ENCODE data around the gene SEC61B. TPM values are rescaled to one million over a fixed set of nuclear protein-coding genes. Genes with fewer than 3 reads are reported as not detected.

SEC61B gene
- total RNA-seq, 2 donors from 2014 or later: 86.6 to 104 TPM

DNA sequence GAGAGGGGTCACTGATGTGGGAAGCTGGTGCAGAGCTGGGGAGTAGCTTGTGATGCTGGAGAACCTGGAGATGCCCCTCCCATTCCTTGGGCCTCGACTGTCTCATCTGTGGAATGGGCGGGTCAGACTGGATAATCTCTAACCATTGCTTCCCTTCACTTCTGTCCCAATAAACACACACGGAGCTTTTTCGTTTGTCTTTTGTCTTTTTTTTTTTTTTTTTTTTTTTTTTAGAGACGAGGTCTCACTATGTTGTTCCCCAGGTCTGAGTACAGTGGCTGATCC, 36.8 kb upstream of the SEC61B start:
- Histone ChIP-seq H3K9me3 (no peaks in the 10 kb centered on the region), H3K27ac (no peak overlapping the region), H3K36me3 (replicated peaks in 1 of 2; ENCODE audit: insufficient read depth in 1 of 2, low read depth in 2 of 2) (no peaks in the 10 kb centered on the region), H3K4me3 (no peak overlapping the region), H3K27me3 (no peaks in the 10 kb centered on the region), H3K4me1 (peaks cover 9% of the 10 kb centered on the region)
- 65 to 74% methylated on average over 5 of the region's 5 CpGs for WGBS, 2 donors
- TF ChIP-seq, protein P1, sequence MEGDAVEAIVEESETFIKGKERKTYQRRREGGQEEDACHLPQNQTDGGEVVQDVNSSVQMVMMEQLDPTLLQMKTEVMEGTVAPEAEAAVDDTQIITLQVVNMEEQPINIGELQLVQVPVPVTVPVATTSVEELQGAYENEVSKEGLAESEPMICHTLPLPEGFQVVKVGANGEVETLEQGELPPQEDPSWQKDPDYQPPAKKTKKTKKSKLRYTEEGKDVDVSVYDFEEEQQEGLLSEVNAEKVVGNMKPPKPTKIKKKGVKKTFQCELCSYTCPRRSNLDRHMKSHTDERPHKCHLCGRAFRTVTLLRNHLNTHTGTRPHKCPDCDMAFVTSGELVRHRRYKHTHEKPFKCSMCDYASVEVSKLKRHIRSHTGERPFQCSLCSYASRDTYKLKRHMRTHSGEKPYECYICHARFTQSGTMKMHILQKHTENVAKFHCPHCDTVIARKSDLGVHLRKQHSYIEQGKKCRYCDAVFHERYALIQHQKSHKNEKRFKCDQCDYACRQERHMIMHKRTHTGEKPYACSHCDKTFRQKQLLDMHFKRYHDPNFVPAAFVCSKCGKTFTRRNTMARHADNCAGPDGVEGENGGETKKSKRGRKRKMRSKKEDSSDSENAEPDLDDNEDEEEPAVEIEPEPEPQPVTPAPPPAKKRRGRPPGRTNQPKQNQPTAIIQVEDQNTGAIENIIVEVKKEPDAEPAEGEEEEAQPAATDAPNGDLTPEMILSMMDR (IDR thresholded peaks at IDR 0.05): no peak
- no peak for TF ChIP-seq POLR2A (IDR thresholded peaks at IDR 0.05)
- DNase-seq (no peak), ATAC-seq (no peak)
- intact Hi-C loops (cut with DNase I): no loop called here

DNA sequence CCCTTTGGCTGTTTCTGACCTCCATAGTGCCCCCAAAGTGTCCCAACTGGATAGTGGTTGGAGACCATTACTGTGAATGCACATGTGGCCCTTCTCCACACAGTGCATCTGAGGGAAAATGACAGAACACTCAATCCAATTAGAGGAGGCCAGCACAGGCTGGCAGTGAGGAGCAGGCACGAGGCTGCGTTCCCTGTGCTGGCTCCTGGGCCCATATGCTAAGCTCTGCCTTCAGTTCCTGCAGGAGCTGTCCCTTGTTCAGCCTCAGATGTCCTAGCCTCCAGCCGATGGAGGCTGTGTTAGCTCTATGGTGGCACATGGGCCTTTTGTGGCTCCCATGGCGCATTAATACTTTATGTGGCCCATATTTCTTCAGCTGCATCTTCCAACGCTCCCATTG, 36.1 kb upstream of the SEC61B start:
- Histone ChIP-seq H3K27ac (no peak overlapping the region), H3K27me3 (no peaks in the 10 kb centered on the region), H3K36me3 (replicated peaks in 1 of 2; ENCODE audit: insufficient read depth in 1 of 2, low read depth in 2 of 2) (no peaks in the 10 kb centered on the region), H3K4me1 (peaks cover 9% of the 10 kb centered on the region), H3K4me3 (no peak overlapping the region), H3K9me3 (no peaks in the 10 kb centered on the region)
- TF ChIP-seq, protein P1 (IDR thresholded peaks at IDR 0.05): no peak
- no peak for TF ChIP-seq POLR2A (IDR thresholded peaks at IDR 0.05)
- WGBS, 2 donors: 75 to 89% methylated on average over 5 of the region's 5 CpGs
- ATAC-seq: no peak
- DNase-seq: no peak
- intact Hi-C loops (cut with DNase I): no loop called here

GRCh38 chr9:99187311-99187710, 34.8 kb upstream of the SEC61B start:
- Histone ChIP-seq H3K4me3 (no peak overlapping the region), H3K9me3 (no peaks in the 10 kb centered on the region), H3K27ac (no peak overlapping the region), H3K36me3 (replicated peaks in 1 of 2; ENCODE audit: insufficient read depth in 1 of 2, low read depth in 2 of 2) (no peaks in the 10 kb centered on the region), H3K4me1 (peaks cover 9% of the 10 kb centered on the region), H3K27me3 (no peaks in the 10 kb centered on the region)
- intact Hi-C loops (cut with DNase I): no loop called here
- WGBS, 2 donors: 77 to 84% methylated on average over 4 of the region's 4 CpGs
- no peak for ATAC-seq
- TF ChIP-seq, protein P1 (IDR thresholded peaks at IDR 0.05): no peak
- TF ChIP-seq POLR2A (IDR thresholded peaks at IDR 0.05): no peak
- no peak for DNase-seq

- intact Hi-C loops (cut with DNase I): no loop called here
- no peaks in the 10 kb centered on the region for H3K9me3 ChIP-seq
- H3K36me3 ChIP-seq (replicated peaks in 1 of 2; ENCODE audit: insufficient read depth in 1 of 2, low read depth in 2 of 2): no peaks in the 10 kb centered on the region
- peaks cover 9% of the 10 kb centered on the region for H3K4me1 ChIP-seq
- TF ChIP-seq POLR2A (IDR thresholded peaks at IDR 0.05): no peak
- TF ChIP-seq, protein P1 (IDR thresholded peaks at IDR 0.05): no peak
- DNase-seq (no peak), ATAC-seq (no peak)
- H3K4me3 ChIP-seq: no peak overlapping the region
- no peaks in the 10 kb centered on the region for H3K27me3 ChIP-seq
- 72 to 76% methylated on average over 2 of the region's 2 CpGs for WGBS, 2 donors
- no peak overlapping the region for H3K27ac ChIP-seq
These were observed 32.9 kb upstream of the SEC61B start for GRCh38 chr9:99189186-99189585.

- WGBS, 2 donors: 64 to 71% methylated on average over 8 of the region's 8 CpGs
- Histone ChIP-seq H3K4me3 (no peak overlapping the region), H3K4me1 (peaks cover 1% of the 10 kb centered on the region), H3K27ac (no peak overlapping the region), H3K9me3 (no peaks in the 10 kb centered on the region), H3K36me3 (replicated peaks in 1 of 2; ENCODE audit: insufficient read depth in 1 of 2, low read depth in 2 of 2) (no peaks in the 10 kb centered on the region), H3K27me3 (no peaks in the 10 kb centered on the region)
- ATAC-seq (no peak), DNase-seq (no peak)
- TF ChIP-seq POLR2A (IDR thresholded peaks at IDR 0.05): no peak
- TF ChIP-seq, protein P1 (IDR thresholded peaks at IDR 0.05): no peak
- intact Hi-C loops (cut with DNase I): no loop called here
These were observed 32.0 kb upstream of the SEC61B start for GRCh38 chr9:99189887-99190596.

Data from body of pancreas (tissue), 4 donors.